ENCODE data around the gene KRTAP5-10.
"Not testable (repeated sequence)": the region's sequence is repeated elsewhere in the genome, so short reads cannot be mapped to it uniquely, and the experiment has no call there.

The KRTAP5-10 gene

DNA sequence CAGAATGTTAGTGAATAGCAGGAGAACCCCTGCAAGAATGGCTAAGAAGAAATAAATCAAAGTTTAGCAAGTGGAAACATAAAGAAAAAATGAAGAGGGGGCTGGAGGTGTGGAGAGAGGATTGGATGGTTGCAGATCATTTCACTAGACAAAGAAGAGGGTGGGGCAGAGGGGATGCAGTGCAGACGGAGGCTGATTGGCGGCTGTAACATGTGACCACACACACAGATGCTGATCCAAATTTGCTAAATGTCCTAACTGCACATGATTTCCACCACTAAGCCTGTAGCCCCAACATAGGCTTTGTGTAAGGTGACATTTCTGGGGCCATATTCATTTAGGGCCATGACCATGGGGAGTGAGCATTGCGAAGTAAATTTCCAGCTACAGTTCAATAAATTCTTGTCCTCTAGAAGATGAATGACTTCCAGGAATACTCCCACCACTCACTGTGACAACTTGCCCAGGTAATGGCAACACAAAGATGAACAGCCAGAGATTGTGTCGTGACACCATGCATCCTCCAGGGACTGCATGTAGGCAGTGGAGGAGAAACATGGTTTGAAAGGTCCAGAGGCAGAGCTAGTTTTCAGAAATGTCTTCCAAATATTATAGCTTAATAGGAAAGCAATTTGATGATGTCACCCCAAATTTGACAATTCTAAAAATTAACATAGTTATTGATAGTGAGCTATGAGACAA, 10.5 kb downstream of the KRTAP5-10 start:
- Histone ChIP-seq H3K9me2 (replicated peaks; ENCODE audit: insufficient read depth, low read length) (no peaks in the 10 kb centered on the region), H2AFZ (ENCODE audit: low read depth, low read length, severe bottlenecking) (no peak overlapping the region), H3K36me3 (ENCODE audit: low read length) (no peaks in the 10 kb centered on the region), H4K20me1 (ENCODE audit: low read depth, low read length) (no peaks in the 10 kb centered on the region), H3K79me2 (ENCODE audit: insufficient read depth, low read length) (no peaks in the 10 kb centered on the region), H3F3A (ENCODE audit: insufficient read depth) (no peaks in the 10 kb centered on the region), H3K27ac (ENCODE audit: low read depth, low read length) (no peak overlapping the region), H3K4me3 (ENCODE audit: insufficient read depth, low read length, poor library complexity, severe bottlenecking) (no peak overlapping the region), H3K4me2 (ENCODE audit: low read depth, low read length, poor library complexity, severe bottlenecking) (no peak overlapping the region), H3K27me3 (ENCODE audit: low read length) (no peaks in the 10 kb centered on the region), H3K9me3 (ENCODE audit: insufficient read depth, low read length) (no peaks in the 10 kb centered on the region), H3K9ac (ENCODE audit: low read length) (no peak overlapping the region)
- no peak for TF ChIP-seq EZH2phosphoT487 (conservative IDR thresholded peaks at IDR 0.05; ENCODE audit: low read length)
- TF ChIP-seq, protein P1, sequence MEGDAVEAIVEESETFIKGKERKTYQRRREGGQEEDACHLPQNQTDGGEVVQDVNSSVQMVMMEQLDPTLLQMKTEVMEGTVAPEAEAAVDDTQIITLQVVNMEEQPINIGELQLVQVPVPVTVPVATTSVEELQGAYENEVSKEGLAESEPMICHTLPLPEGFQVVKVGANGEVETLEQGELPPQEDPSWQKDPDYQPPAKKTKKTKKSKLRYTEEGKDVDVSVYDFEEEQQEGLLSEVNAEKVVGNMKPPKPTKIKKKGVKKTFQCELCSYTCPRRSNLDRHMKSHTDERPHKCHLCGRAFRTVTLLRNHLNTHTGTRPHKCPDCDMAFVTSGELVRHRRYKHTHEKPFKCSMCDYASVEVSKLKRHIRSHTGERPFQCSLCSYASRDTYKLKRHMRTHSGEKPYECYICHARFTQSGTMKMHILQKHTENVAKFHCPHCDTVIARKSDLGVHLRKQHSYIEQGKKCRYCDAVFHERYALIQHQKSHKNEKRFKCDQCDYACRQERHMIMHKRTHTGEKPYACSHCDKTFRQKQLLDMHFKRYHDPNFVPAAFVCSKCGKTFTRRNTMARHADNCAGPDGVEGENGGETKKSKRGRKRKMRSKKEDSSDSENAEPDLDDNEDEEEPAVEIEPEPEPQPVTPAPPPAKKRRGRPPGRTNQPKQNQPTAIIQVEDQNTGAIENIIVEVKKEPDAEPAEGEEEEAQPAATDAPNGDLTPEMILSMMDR (IDR thresholded peaks at IDR 0.05; ENCODE audit: insufficient read depth, low read length, poor library complexity, severe bottlenecking), result no peak

DNA sequence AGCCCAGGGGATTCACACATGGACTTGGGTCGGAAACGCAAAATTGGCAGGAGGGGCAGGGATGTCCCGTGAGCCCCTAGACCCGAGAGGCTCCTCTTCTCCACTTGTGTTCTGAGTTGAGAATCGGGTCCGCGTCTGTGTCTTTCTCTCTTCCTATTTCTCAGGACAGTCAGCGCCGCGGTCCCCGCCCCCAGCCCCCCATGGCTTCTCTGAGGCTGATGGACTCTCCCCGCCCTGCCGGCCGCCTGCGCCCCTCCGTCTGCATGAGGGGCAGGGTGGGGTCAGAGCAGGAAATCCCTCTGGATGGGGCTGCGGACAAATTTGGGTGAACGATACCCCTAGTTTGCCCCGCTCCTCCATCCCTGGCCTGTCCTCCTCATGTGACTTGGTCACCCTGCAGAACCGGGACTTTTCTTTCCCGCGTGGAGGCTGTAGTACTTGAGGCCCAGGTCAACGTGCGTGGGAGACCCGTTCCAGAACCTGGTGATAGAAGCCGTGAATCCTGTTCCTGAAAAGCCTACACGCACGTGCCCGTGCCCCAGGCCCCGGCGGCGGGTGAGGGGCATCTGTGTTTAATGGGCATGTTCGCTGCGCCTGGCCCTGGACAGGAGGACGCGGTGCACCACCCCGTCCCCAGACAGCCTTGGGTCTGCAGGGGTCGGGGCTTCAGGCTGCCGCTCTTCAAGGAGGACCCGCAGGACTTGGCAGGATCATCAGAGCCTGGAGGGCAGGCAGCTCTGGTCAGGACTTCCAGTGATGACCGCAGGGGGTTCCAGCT, 11.5 kb downstream of the KRTAP5-10 start:
- not testable (repeated sequence) for H2AFZ ChIP-seq (ENCODE audit: low read depth, low read length, severe bottlenecking); H3K79me2 ChIP-seq (ENCODE audit: insufficient read depth, low read length); H3K27ac ChIP-seq (ENCODE audit: low read depth, low read length); H4K20me1 ChIP-seq (ENCODE audit: low read depth, low read length); H3K9me3 ChIP-seq (ENCODE audit: insufficient read depth, low read length); H3F3A ChIP-seq (ENCODE audit: insufficient read depth); H3K36me3 ChIP-seq (ENCODE audit: low read length); H3K4me3 ChIP-seq (ENCODE audit: insufficient read depth, low read length, poor library complexity, severe bottlenecking); H3K9ac ChIP-seq (ENCODE audit: low read length); H3K9me2 ChIP-seq (replicated peaks; ENCODE audit: insufficient read depth, low read length); H3K27me3 ChIP-seq (ENCODE audit: low read length); H3K4me2 ChIP-seq (ENCODE audit: low read depth, low read length, poor library complexity, severe bottlenecking)

DNA sequence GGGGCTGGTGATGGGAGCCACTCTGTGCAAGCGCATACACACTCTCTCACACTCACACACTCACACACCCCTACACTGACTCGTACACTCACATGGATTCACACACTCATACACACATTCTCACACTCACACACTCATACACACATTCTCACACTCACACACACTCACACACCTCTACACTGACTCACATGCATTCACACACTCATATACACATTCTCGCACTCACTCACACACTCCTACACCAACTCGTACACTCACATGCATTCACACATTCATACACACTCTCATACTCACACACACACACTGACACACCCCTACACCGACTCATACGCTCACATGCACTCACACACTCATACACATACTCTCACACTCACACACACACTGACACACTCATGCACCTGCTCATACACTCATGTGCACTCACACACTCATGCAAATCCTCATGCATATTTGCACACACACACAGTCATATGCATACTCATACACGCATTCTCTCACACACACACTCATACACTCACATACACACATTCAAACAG, 12.2 kb downstream of the KRTAP5-10 start:
- Histone ChIP-seq H3F3A (ENCODE audit: insufficient read depth) (no peaks in the 10 kb centered on the region), H3K79me2 (ENCODE audit: insufficient read depth, low read length) (no peaks in the 10 kb centered on the region), H3K27me3 (ENCODE audit: low read length) (no peaks in the 10 kb centered on the region), H3K9me3 (ENCODE audit: insufficient read depth, low read length) (no peaks in the 10 kb centered on the region), H4K20me1 (ENCODE audit: low read depth, low read length) (no peaks in the 10 kb centered on the region), H3K9me2 (replicated peaks; ENCODE audit: insufficient read depth, low read length) (no peaks in the 10 kb centered on the region), H3K4me2 (ENCODE audit: low read depth, low read length, poor library complexity, severe bottlenecking) (no peak overlapping the region), H3K27ac (ENCODE audit: low read depth, low read length) (no peak overlapping the region), H3K9ac (ENCODE audit: low read length) (no peak overlapping the region), H2AFZ (ENCODE audit: low read depth, low read length, severe bottlenecking) (no peak overlapping the region), H3K36me3 (ENCODE audit: low read length) (no peaks in the 10 kb centered on the region), H3K4me3 (ENCODE audit: insufficient read depth, low read length, poor library complexity, severe bottlenecking) (no peak overlapping the region)
- TF ChIP-seq, protein P1 (IDR thresholded peaks at IDR 0.05; ENCODE audit: insufficient read depth, low read length, poor library complexity, severe bottlenecking), result no peak

DNA sequence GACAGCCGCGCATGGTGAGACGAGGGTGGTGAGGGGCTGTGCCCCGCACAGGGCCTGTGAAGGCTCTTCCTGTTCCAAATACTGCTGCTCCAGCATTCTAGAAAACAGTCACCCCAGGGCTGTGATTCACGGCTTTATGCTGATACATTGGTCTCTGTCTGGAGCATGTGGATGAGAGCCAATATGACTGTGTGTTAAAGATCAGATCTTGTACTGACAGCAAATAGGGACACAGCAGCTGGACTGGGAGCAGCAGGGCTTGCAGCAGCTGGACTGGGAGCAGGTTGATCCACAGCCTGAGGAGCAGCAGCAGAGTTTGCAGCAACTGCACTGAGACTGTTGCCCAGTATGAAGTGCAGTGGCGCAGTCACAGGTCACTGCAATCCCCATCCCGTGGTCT, 14.2 kb downstream of the KRTAP5-10 start:
- not testable (repeated sequence) for H4K20me1 ChIP-seq (ENCODE audit: low read depth, low read length); H3K27me3 ChIP-seq (ENCODE audit: low read length); H3K9ac ChIP-seq (ENCODE audit: low read length); H3K9me3 ChIP-seq (ENCODE audit: insufficient read depth, low read length); H3K4me2 ChIP-seq (ENCODE audit: low read depth, low read length, poor library complexity, severe bottlenecking); H3F3A ChIP-seq (ENCODE audit: insufficient read depth); H3K79me2 ChIP-seq (ENCODE audit: insufficient read depth, low read length); H3K36me3 ChIP-seq (ENCODE audit: low read length); H2AFZ ChIP-seq (ENCODE audit: low read depth, low read length, severe bottlenecking); H3K9me2 ChIP-seq (replicated peaks; ENCODE audit: insufficient read depth, low read length); H3K27ac ChIP-seq (ENCODE audit: low read depth, low read length); H3K4me3 ChIP-seq (ENCODE audit: insufficient read depth, low read length, poor library complexity, severe bottlenecking)

Data from SU-DHL-6 (cell line).